K562 (cell line): Measurements from ENCODE around the gene SPATA20. TPM values are rescaled to one million over a fixed set of nuclear protein-coding genes. Genes with fewer than 3 reads are reported as not detected.

Source experiments
- ATF7 ChIP-seq: fragments of 450-650 bp; IDR thresholded peaks from 2 replicates; pipeline ENCODE4 v1.7.1; 2014; ENCODE audit warnings: mild to moderate bottlenecking, moderate library complexity
- BDP1 ChIP-seq: IDR thresholded peaks from 3 replicates; pipeline ENCODE4 v1.6.1; 2011; ENCODE audit not compliant: insufficient read length, insufficient read depth
- IRF1 ChIP-seq: sonication (generic); formaldehyde crosslinking; IDR thresholded peaks from 2 replicates; pipeline ENCODE4 v1.8.0; 2022; ENCODE audit warnings: missing genetic modification reagents, mild to moderate bottlenecking, borderline replicate concordance
- JUND ChIP-seq, 2 experiments: IDR thresholded peaks; 2 replicates in 1 of 2; 3 replicates in 1 of 2; pipeline ENCODE4 v1.6.1; 2011; ENCODE audit warnings: borderline replicate concordance in 2 of 2, low read depth in 2 of 2, low read length in 2 of 2, improper control_type of control experiment in 1 of 2, missing biosample characterization in 1 of 2, missing genetic modification characterization in 1 of 2, missing genetic modification reagents in 1 of 2
- MGA ChIP-seq: fragments of 450-650 bp; IDR thresholded peaks from 2 replicates; pipeline ENCODE4 v1.6.1; 2016; ENCODE audit warnings: mild to moderate bottlenecking, moderate library complexity
- NELFE ChIP-seq: IDR thresholded peaks from 2 replicates; pipeline ENCODE4 v1.6.1; 2011; ENCODE audit warnings: mild to moderate bottlenecking; ENCODE audit not compliant: insufficient read depth, insufficient read length
- PTRF ChIP-seq: fragments of 450-650 bp; IDR thresholded peaks from 2 replicates; pipeline ENCODE4 v1.6.1; 2016; ENCODE audit warnings: mild to moderate bottlenecking, missing genetic modification characterization, missing compliant biosample characterization
- ZBED1 ChIP-seq: IDR thresholded peaks from 2 replicates; pipeline ENCODE4 v1.6.1; 2014
- polyA plus RNA-seq, 8 experiments: library from polyadenylated mRNA; depleted of rRNA in 4 of 8; stranded (reverse) in 5 of 8; unstranded in 3 of 8; fragments of >200 nt; fragmentation: Nextera tagmentation in 2 of 8; fragmentation: Illumina TruSeq in 1 of 8; extraction: Ambion mirVana in 2 of 8; extraction: Trizol in 1 of 8; gene quantifications; 2 replicates each; pipeline versions ENCODE4 v1.2.1 to v1.2.3, GENCODE V29; 2011 to 2014; ENCODE audit warnings: inconsistent platforms in 1 of 8, missing spikeins in 1 of 8
- total RNA-seq, 7 experiments: library from RNA; depleted of rRNA in 6 of 7; stranded (reverse); fragments of >200 nt in 6 of 7; fragmentation: Illumina TruSeq in 2 of 7; extraction: Trizol in 2 of 7; gene quantifications; 2 replicates each; pipeline versions ENCODE4 v1.2.1 to v1.2.3, GENCODE V29; 2011 to 2021; ENCODE audit warnings: low replicate concordance in 1 of 7
- TF ChIP-seq, protein P1 (sequence below), 2 experiments: IDR thresholded peaks; 2 replicates each; pipeline ENCODE4 v1.6.1; 2011; ENCODE audit warnings: borderline replicate concordance in 1 of 2, control low read depth in 1 of 2, low read depth in 1 of 2, low read length in 1 of 2, mild to moderate bottlenecking in 1 of 2, mixed read lengths in 1 of 2, moderate library complexity in 1 of 2; ENCODE audit not compliant: insufficient read depth in 1 of 2, insufficient read length in 1 of 2, poor library complexity in 1 of 2, severe bottlenecking in 1 of 2; ENCODE audit errors: extremely low read depth in 1 of 2
- TF ChIP-seq, protein P2 (sequence below): sonication (generic); formaldehyde crosslinking; IDR thresholded peaks from 2 replicates; pipeline ENCODE4 v1.5.0; 2020; ENCODE audit warnings: missing genetic modification reagents

SPATA20 gene
- total and polyA plus RNA-seq, 9 of the 15 experiments (the other 6 are each of a cell fraction or from before 2014, with no cell fraction given): 0.08 to 4.0 (median 1.5) TPM

DNA sequence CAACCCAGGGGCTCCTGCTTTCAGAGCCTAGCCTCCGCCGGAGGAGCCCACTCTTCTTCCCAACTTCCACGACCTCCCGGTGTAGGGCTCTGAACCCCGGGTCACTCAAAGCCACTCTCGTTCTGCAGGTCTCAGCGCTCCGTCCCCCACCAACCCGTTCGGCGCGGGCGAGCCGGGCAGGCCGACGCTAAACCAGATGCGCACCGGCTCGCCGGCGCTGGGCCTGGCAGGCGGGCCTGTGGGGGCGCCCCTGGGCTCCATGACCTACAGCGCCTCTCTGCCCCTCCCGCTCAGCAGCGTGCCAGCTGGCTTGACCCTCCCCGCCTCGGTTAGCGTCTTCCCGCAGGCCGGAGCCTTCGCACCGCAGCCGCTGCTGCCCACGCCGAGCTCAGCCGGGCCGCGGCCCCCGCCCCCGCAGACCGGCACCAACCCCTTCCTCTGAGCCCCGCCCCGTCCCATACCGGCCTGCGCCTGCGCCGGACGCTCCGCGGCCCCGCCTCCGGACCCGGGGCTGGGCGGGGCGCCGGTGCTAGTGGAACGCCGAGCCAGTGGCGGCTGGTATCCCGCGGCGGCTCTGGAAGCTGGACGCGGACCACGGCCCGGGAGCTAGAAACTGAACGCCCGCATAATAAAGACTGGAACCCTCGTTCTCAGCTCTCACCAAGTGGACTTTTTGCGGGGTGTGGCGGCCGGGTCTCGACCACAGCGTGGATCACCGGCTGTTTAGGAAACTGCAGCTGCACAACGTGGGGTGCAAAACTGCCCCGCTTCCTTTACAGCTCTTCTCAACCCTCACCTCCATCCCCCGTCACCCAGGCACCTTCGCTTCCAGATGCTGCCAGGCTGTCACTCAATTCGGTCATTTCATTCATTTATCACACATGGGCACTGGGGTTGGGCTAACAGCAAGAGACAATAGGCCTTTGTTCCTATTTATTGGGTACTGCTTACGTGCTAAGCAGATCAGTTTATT, 5.0 kb upstream of the SPATA20 start (continued):
- TF ChIP-seq MGA (peak; percentile 78), IRF1 (CRISPR knock-in tag) (no peak), BDP1 (no peak), ZBED1 (0 out of 2 replicates have a peak, but pooled peaks have one; percentile 31), JUND (IDR thresholded peaks at IDR 0.05; ENCODE audit: borderline replicate concordance, low read depth, low read length) (no peak), JUND (tag; IDR thresholded peaks at IDR 0.05; ENCODE audit: borderline replicate concordance, low read depth, low read length) (no peak), PTRF (tag) (no peak), ATF7 (peak; percentile 21; the same call in 1 of the 2 replicates), NELFE (no peak)
- TF ChIP-seq, protein P1, sequence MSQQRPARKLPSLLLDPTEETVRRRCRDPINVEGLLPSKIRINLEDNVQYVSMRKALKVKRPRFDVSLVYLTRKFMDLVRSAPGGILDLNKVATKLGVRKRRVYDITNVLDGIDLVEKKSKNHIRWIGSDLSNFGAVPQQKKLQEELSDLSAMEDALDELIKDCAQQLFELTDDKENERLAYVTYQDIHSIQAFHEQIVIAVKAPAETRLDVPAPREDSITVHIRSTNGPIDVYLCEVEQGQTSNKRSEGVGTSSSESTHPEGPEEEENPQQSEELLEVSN (IDR thresholded peaks at IDR 0.05; ENCODE audit: borderline replicate concordance in 1 of 2, extremely low read depth in 1 of 2, insufficient read depth in 1 of 2, insufficient read length in 1 of 2, low read depth in 1 of 2, low read length in 1 of 2, poor library complexity in 1 of 2, severe bottlenecking in 1 of 2): peak; percentile 68 to 92
- TF ChIP-seq, protein P2, sequence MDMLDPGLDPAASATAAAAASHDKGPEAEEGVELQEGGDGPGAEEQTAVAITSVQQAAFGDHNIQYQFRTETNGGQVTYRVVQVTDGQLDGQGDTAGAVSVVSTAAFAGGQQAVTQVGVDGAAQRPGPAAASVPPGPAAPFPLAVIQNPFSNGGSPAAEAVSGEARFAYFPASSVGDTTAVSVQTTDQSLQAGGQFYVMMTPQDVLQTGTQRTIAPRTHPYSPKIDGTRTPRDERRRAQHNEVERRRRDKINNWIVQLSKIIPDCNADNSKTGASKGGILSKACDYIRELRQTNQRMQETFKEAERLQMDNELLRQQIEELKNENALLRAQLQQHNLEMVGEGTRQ (CRISPR knock-in tag): no peak
